GM12892 (cell line): Measurements from ENCODE around the gene FAM187B.

Experiments used
- POLR2A ChIP-seq: IDR thresholded peaks from 2 replicates; pipeline ENCODE4 v1.6.1; 2011; ENCODE audit warnings: low read depth, low read length, control low read depth
- POLR2AphosphoS5 ChIP-seq: IDR thresholded peaks from 2 replicates; pipeline ENCODE4 v1.6.1; 2011; ENCODE audit warnings: low read depth, low read length, control low read depth

DNA sequence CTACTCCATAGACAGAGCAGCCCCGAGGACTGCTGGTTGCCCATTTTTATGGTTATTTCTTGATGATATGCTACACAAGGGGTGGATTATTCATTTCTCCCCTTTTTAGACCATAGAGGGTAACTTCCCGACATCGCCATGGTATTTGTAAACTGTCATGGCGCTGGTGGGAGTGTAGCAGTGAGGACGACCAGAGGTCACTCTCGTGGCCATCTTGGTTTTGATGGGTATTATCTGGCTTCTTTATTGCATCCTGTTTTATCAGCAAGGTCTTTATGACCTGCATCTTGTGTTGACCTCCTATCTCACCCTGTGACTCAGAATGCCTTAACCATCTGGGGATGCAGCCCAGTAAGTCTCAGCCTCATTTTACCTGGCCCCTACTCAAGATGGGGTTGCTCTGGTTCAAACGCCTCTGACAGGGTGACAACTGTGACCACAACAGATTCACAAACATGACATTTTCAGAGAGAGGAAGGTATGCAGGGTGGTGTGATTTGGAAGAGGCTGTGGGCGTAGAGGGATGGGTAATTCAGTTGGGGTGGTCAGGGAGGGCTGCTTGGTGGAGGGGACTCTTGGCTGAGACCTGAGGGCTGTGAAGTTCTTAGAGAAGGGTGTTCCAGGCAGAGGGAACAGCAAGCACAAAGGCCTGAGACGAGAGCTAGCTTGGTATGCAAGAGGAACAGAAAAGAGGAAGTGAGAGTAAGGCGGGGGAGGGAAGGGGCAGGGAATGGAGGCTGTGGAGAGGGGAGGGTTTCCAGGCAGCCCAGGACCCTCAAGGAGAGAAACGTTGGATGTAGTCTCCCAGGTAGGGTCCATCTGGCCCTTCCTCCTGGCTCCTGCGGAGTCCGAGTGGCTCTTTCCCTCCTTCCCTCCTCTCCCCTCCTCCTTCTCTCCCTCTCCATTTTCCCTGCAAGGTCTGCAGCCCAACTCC lies 23.5 kb downstream of the FAM187B start:
- TF ChIP-seq POLR2A (0 out of 2 replicates have a peak, but pooled peaks have one; percentile 21), POLR2AphosphoS5 (0 out of 2 replicates have a peak, but pooled peaks have one; percentile 34)
